Measurements from ENCODE around the gene HCFC1.

Gene HCFC1

DNA sequence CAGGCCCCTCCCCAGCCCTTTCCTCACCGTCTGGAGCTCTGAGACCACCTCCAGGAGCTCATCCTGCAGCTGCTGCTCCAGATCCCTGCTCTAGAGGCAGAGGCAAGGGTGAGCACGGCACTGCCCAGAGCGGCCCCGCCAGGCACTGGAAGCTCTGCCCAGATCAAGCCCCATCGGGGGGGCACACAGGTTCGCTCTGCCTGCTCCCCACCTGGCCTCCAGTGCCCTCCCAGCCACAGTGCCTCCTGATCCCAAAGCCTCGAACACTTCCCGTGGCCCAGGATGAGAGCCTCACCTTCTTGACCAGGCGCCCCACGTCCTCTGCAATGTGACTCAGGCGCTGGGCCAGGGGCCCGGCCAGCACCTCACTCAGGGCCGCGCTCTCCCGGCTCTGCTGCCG, 50.5 kb downstream of the HCFC1 start:
- no peak overlapping the region for H3K4me3 ChIP-seq (ENCODE audit: low read depth, low read length)
- no peak for TF ChIP-seq CTCF (IDR thresholded peaks at IDR 0.05; ENCODE audit: low read depth, low read length)
- in situ Hi-C loops (cut with HindIII; ENCODE audit: low sequenced_read_pairs) = no loop called here
- DNase-seq (ENCODE audit: low read depth, low spot score) = no peak

GRCh38 chrX:153920546-153920945, 51.1 kb downstream of the HCFC1 start:
- DNase-seq (ENCODE audit: low read depth, low spot score) = no peak
- TF ChIP-seq CTCF (IDR thresholded peaks at IDR 0.05; ENCODE audit: low read depth, low read length) = no peak
- H3K4me3 ChIP-seq (ENCODE audit: low read depth, low read length) = no peak overlapping the region
- in situ Hi-C loops (cut with HindIII; ENCODE audit: low sequenced_read_pairs) = no loop called here

DNA sequence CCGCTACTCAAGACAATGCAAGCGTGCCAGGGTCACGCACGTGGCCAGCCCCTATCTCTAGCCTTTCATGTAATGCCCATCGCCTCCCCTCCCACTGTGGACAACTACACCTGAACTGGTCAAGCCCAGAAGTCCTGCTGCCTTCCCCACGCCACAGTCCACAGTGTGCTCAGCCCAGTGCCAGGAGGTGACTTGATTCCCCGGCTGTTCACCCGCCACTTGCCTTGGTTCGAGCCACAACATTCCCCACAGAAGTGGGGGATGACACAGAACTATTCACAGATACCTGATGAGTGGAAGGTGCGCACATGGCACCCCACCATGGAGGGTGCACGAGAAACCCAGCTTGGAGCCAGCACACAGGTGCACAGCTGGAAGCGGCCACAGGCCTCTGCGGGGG, 52.3 kb downstream of the HCFC1 start:
- no peak for TF ChIP-seq CTCF (IDR thresholded peaks at IDR 0.05; ENCODE audit: low read depth, low read length)
- no peak overlapping the region for H3K4me3 ChIP-seq (ENCODE audit: low read depth, low read length)
- DNase-seq (ENCODE audit: low read depth, low spot score) = no peak
- in situ Hi-C loops (cut with HindIII; ENCODE audit: low sequenced_read_pairs) = no loop called here

GRCh38 chrX:153917869-153918268, 53.7 kb downstream of the HCFC1 start:
- in situ Hi-C loops (cut with HindIII; ENCODE audit: low sequenced_read_pairs) = no loop called here
- no peak overlapping the region for H3K4me3 ChIP-seq (ENCODE audit: low read depth, low read length)
- no peak for DNase-seq (ENCODE audit: low read depth, low spot score)
- no peak for TF ChIP-seq CTCF (IDR thresholded peaks at IDR 0.05; ENCODE audit: low read depth, low read length)

- DNase-seq (ENCODE audit: low read depth, low spot score) = no peak
- no peak for TF ChIP-seq CTCF (IDR thresholded peaks at IDR 0.05; ENCODE audit: low read depth, low read length)
- in situ Hi-C loops (cut with HindIII; ENCODE audit: low sequenced_read_pairs) = no loop called here
- no peak overlapping the region for H3K4me3 ChIP-seq (ENCODE audit: low read depth, low read length)
Measured at GRCh38 chrX:153913701-153914100, 57.9 kb downstream of the HCFC1 start.

GRCh38 chrX:153913211-153913610, 58.4 kb downstream of the HCFC1 start:
- in situ Hi-C loops (cut with HindIII; ENCODE audit: low sequenced_read_pairs) = no loop called here
- DNase-seq (ENCODE audit: low read depth, low spot score) = no peak
- TF ChIP-seq CTCF (IDR thresholded peaks at IDR 0.05; ENCODE audit: low read depth, low read length) = no peak
- H3K4me3 ChIP-seq (ENCODE audit: low read depth, low read length) = no peak overlapping the region

- no peak overlapping the region for H3K4me3 ChIP-seq (ENCODE audit: low read depth, low read length)
- in situ Hi-C loops (cut with HindIII; ENCODE audit: low sequenced_read_pairs) = no loop called here
- no peak for DNase-seq (ENCODE audit: low read depth, low spot score)
- TF ChIP-seq CTCF (IDR thresholded peaks at IDR 0.05; ENCODE audit: low read depth, low read length) = no peak
Measured at GRCh38 chrX:153911798-153912197, 59.8 kb downstream of the HCFC1 start.

All from astrocyte of the spinal cord (primary cell).